SK-N-SH (cell line): ENCODE measurements around the gene PAX2. TPM values are rescaled to one million over a fixed set of nuclear protein-coding genes. Genes with fewer than 3 reads are reported as not detected.

Source experiments
- CTCF ChIA-PET: fragments of 300-600, 350-600 bp; formaldehyde crosslinking; extraction: SDS; loops from one replicate; lab custom pipeline; 2021; lab: Yijun Ruan, JAX
- POLR2A ChIA-PET: fragments of 350-600 bp; sonication (Branson Sonifier 250); formaldehyde crosslinking; extraction: SDS; loops from one replicate; lab custom pipeline; 2020; ENCODE audit warnings: antibody characterized with exemption, inconsistent platforms; lab: Yijun Ruan, JAX
- DNase-seq: peaks from one replicate; pipeline ENCODE4 v3.0.0; 2012
- H2AFZ ChIP-seq: fragments of 200-600 bp; sonication (generic); 2 replicates; pipeline ENCODE4 v1.8.1; 2016; ENCODE audit warnings: antibody characterized with exemption, mild to moderate bottlenecking, low read depth
- H3F3A ChIP-seq: fragments of 200-600 bp; sonication (generic); replicated peaks from 2 replicates; pipeline ENCODE3; 2016; ENCODE audit warnings: antibody characterized with exemption, mild to moderate bottlenecking; ENCODE audit not compliant: insufficient read depth
- H3K27ac ChIP-seq, 2 experiments: fragments of 200-500 bp in 1 of 2; fragments of 200-600 bp in 1 of 2; sonication (Bioruptor generic) in 1 of 2; sonication (generic), shearing (Covaris generic) in 1 of 2; 2 replicates each; pipeline versions ENCODE4 v1.5.1 to v1.6.1; 2014 to 2016; ENCODE audit warnings: low read depth in 2 of 2, inconsistent platforms in 1 of 2, low read length in 1 of 2, mild to moderate bottlenecking in 1 of 2, mixed read lengths in 1 of 2
- H3K27me3 ChIP-seq: fragments of 200-600 bp; sonication (generic), shearing (Covaris generic); 2 replicates; pipeline ENCODE4 v1.6.1; 2016; ENCODE audit warnings: mixed run types; ENCODE audit not compliant: insufficient read depth
- H3K36me3 ChIP-seq, 2 experiments: fragments of 200-500 bp in 1 of 2; fragments of 200-600 bp in 1 of 2; sonication (Bioruptor generic) in 1 of 2; sonication (generic) in 1 of 2; replicated peaks in 1 of 2; 2 replicates each; pipeline versions ENCODE3 to v1.5.1; 2014 to 2016; ENCODE audit warnings: low read length in 1 of 2, mild to moderate bottlenecking in 1 of 2; ENCODE audit not compliant: insufficient read depth in 2 of 2, control insufficient read depth in 1 of 2
- H3K4me1 ChIP-seq, 2 experiments: fragments of 200-500 bp in 1 of 2; fragments of 200-600 bp in 1 of 2; sonication (Bioruptor generic) in 1 of 2; sonication (generic), shearing (Covaris generic) in 1 of 2; 2 replicates each; pipeline versions ENCODE4 v1.5.1 to v1.6.1; 2014 to 2016; ENCODE audit warnings: low read depth in 1 of 2, low read length in 1 of 2, mixed run types in 1 of 2; ENCODE audit not compliant: insufficient read depth in 2 of 2, control insufficient read depth in 1 of 2
- H3K4me2 ChIP-seq: fragments of 200-600 bp; sonication (generic), shearing (Covaris generic); 2 replicates; pipeline ENCODE4 v1.6.1; 2017; ENCODE audit warnings: mixed run types
- H3K4me3 ChIP-seq, 2 experiments: fragments of 200-500 bp in 1 of 2; fragments of 200-600 bp in 1 of 2; sonication (Bioruptor generic) in 1 of 2; sonication (generic), shearing (Covaris generic) in 1 of 2; 2 replicates each; pipeline versions ENCODE4 v1.5.1 to v1.8.1; 2014 to 2016; ENCODE audit warnings: low read depth in 2 of 2, inconsistent platforms in 1 of 2, low read length in 1 of 2, mild to moderate bottlenecking in 1 of 2, mixed read lengths in 1 of 2, moderate library complexity in 1 of 2
- H3K79me2 ChIP-seq: fragments of 200-600 bp; sonication (generic); 2 replicates; pipeline ENCODE4 v1.8.1; 2017; ENCODE audit warnings: mild to moderate bottlenecking; ENCODE audit not compliant: insufficient read depth
- H3K9ac ChIP-seq: fragments of 200-600 bp; sonication (generic); 2 replicates; pipeline ENCODE4 v1.6.1; 2017; ENCODE audit warnings: mixed run types
- H3K9me2 ChIP-seq: fragments of 200-600 bp; sonication (generic); 2 replicates; pipeline ENCODE4 v1.6.1; 2017; ENCODE audit warnings: mixed run types
- H3K9me3 ChIP-seq: fragments of 200-600 bp; sonication (generic); 2 replicates; pipeline ENCODE4 v1.6.1; 2017; ENCODE audit warnings: mixed run types, mild to moderate bottlenecking, moderate library complexity
- H4K20me1 ChIP-seq: fragments of 200-600 bp; sonication (generic); 2 replicates; pipeline ENCODE4 v1.6.1; 2017; ENCODE audit warnings: mild to moderate bottlenecking, mixed run types; ENCODE audit not compliant: insufficient read depth
- CHD2 ChIP-seq: fragments of 150-350 bp; IDR thresholded peaks from 2 replicates; pipeline ENCODE4 v1.6.1; 2018; ENCODE audit warnings: low read length; ENCODE audit not compliant: partially characterized antibody
- ELF1 ChIP-seq: IDR thresholded peaks from 2 replicates; pipeline ENCODE4 v1.4.0; 2012
- EP300 ChIP-seq, 2 experiments: IDR thresholded peaks; 2 replicates each; pipeline versions ENCODE4 v1.4.0 to v1.6.1; 2012; ENCODE audit warnings: borderline replicate concordance in 1 of 2, low read depth in 1 of 2, low read length in 1 of 2
- EZH2phosphoT487 ChIP-seq: fragments of 200-600 bp; sonication (generic); IDR thresholded peaks from 2 replicates; pipeline ENCODE4 v1.6.1; 2017; ENCODE audit warnings: low read depth, mixed run types, mild to moderate bottlenecking, antibody characterized with exemption, moderate library complexity, borderline replicate concordance
- FOXJ3 ChIP-seq: sonication (generic); formaldehyde crosslinking; IDR thresholded peaks from 2 replicates; pipeline ENCODE4 v1.5.1; 2020; ENCODE audit warnings: mild to moderate bottlenecking, missing genetic modification reagents
- FOXM1 ChIP-seq: IDR thresholded peaks from 2 replicates; pipeline ENCODE4 v1.4.0; 2012; ENCODE audit warnings: low read depth, mild to moderate bottlenecking
- GATA2 ChIP-seq: sonication (generic); formaldehyde crosslinking; IDR thresholded peaks from 2 replicates; pipeline ENCODE4 v1.5.0; 2020; ENCODE audit warnings: mild to moderate bottlenecking, missing genetic modification reagents
- MEF2A ChIP-seq: IDR thresholded peaks from 2 replicates; pipeline ENCODE4 v1.4.0; 2012; ENCODE audit warnings: low read depth, borderline replicate concordance
- MXI1 ChIP-seq: IDR thresholded peaks from 2 replicates; pipeline ENCODE4 v1.6.1; 2012; ENCODE audit warnings: mild to moderate bottlenecking, low read depth, low read length, improper control_type of control experiment
- NFIC ChIP-seq: IDR thresholded peaks from 2 replicates; pipeline ENCODE4 v1.4.0; 2012; ENCODE audit warnings: borderline replicate concordance
- NRF1 ChIP-seq: IDR thresholded peaks from 2 replicates; pipeline ENCODE4 v1.6.1; 2012; ENCODE audit warnings: low read depth, mild to moderate bottlenecking, low read length
- POLR2AphosphoS5 ChIP-seq: IDR thresholded peaks from 2 replicates; pipeline ENCODE4 v1.6.1; 2012; ENCODE audit warnings: low read depth, low read length
- RFX5 ChIP-seq: IDR thresholded peaks from 2 replicates; pipeline ENCODE4 v1.6.1; 2012; ENCODE audit warnings: mild to moderate bottlenecking, improper control_type of control experiment, low read length
- RXRA ChIP-seq: IDR thresholded peaks from 2 replicates; pipeline ENCODE4 v1.4.0; 2012; ENCODE audit warnings: low read depth, mild to moderate bottlenecking, borderline replicate concordance
- TAF1 ChIP-seq: IDR thresholded peaks from 2 replicates; pipeline ENCODE4 v1.6.1; 2012; ENCODE audit warnings: low read depth, mild to moderate bottlenecking, low read length, moderate library complexity, borderline replicate concordance
- TCF12 ChIP-seq: IDR thresholded peaks from 2 replicates; pipeline ENCODE4 v1.4.0; 2012
- TEAD4 ChIP-seq: IDR thresholded peaks from 2 replicates; pipeline ENCODE4 v1.4.0; 2012; ENCODE audit warnings: mild to moderate bottlenecking, borderline replicate concordance; ENCODE audit not compliant: insufficient read depth
- YY1 ChIP-seq: IDR thresholded peaks from 2 replicates; pipeline ENCODE4 v1.4.0; 2012; ENCODE audit warnings: low read depth, mild to moderate bottlenecking
- WGBS: methylation state at CpG from one replicate; pipeline ENCODE4 v1.1.6; 2017; ENCODE audit warnings: low lambda C conversion rate; 5-methylcytosine and 5-hydroxymethylcytosine counted together
- polyA plus RNA-seq, 3 experiments: library from polyadenylated mRNA; depleted of rRNA; stranded (reverse); fragments of >200 nt; gene quantifications; 2 replicates each; pipeline ENCODE4 v1.2.3, GENCODE V29; 2012
- TF ChIP-seq, protein P1 (sequence below): IDR thresholded peaks from 2 replicates; pipeline ENCODE4 v1.6.1; 2012; ENCODE audit warnings: mild to moderate bottlenecking, low read depth, low read length, moderate library complexity

The PAX2 gene
- polyA plus RNA-seq, 1 of the 3 experiments (the other 2 are of a cell fraction): not detected

DNA sequence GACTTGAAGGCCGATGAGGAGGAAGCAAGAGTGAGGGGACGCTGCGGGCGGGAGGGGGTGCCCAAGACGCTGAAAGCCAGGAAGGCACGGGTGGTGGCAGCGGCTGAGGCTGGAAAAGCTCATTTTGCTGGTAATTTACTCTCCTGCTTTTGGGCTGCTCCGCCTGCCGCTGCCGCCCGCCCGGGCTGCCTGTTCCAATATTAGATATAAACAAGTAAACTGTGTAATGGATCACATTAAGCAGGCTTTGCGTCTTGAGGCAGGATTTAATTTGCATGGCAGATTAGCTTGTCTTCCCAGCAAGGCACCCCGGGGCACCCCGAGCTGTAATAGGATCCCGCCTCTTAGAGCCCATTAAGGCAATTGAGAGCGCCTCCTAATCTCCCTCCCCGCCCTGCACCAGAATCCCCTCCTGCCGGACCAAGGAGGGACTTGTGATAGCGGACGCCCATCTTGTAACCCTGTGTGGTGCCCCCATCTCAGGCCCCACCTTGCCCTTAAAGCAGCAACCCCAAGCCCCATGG, 121.3 kb downstream of the PAX2 start:
- Histone ChIP-seq H3F3A (no peaks in the 10 kb centered on the region), H3K9ac (no peak overlapping the region), H2AFZ (no peak overlapping the region), H3K9me3 (no peaks in the 10 kb centered on the region), H3K27me3 (peaks cover 13% of the 10 kb centered on the region; the same call in 1 of the 2 replicates), H3K9me2 (no peaks in the 10 kb centered on the region), H3K36me3 (no peaks in the 10 kb centered on the region), H3K4me3 (no peak overlapping the region), H3K4me1 (no peaks in the 10 kb centered on the region; a peak in 1 of 4 replicates), H3K79me2 (no peaks in the 10 kb centered on the region), H3K27ac (no peak overlapping the region), H4K20me1 (no peaks in the 10 kb centered on the region), H3K4me2 (no peak overlapping the region)
- 61% methylated on average over 20 of the region's 21 CpGs for WGBS
- CTCF ChIA-PET: interaction anchor here (1.4 to 1.8 kb wide), 2 partner anchors 12 to 528 kb away, joined by 3 to 9 read pairs; no protein-coding TSS in a partner anchor
- TF ChIP-seq, protein P1, sequence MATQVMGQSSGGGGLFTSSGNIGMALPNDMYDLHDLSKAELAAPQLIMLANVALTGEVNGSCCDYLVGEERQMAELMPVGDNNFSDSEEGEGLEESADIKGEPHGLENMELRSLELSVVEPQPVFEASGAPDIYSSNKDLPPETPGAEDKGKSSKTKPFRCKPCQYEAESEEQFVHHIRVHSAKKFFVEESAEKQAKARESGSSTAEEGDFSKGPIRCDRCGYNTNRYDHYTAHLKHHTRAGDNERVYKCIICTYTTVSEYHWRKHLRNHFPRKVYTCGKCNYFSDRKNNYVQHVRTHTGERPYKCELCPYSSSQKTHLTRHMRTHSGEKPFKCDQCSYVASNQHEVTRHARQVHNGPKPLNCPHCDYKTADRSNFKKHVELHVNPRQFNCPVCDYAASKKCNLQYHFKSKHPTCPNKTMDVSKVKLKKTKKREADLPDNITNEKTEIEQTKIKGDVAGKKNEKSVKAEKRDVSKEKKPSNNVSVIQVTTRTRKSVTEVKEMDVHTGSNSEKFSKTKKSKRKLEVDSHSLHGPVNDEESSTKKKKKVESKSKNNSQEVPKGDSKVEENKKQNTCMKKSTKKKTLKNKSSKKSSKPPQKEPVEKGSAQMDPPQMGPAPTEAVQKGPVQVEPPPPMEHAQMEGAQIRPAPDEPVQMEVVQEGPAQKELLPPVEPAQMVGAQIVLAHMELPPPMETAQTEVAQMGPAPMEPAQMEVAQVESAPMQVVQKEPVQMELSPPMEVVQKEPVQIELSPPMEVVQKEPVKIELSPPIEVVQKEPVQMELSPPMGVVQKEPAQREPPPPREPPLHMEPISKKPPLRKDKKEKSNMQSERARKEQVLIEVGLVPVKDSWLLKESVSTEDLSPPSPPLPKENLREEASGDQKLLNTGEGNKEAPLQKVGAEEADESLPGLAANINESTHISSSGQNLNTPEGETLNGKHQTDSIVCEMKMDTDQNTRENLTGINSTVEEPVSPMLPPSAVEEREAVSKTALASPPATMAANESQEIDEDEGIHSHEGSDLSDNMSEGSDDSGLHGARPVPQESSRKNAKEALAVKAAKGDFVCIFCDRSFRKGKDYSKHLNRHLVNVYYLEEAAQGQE: no peak
- TF ChIP-seq NFIC: no peak
- no peak for TF ChIP-seq MXI1
- TF ChIP-seq RXRA: no peak
- no peak for TF ChIP-seq TCF12
- no peak for TF ChIP-seq YY1
- no peak for TF ChIP-seq TAF1
- TF ChIP-seq TEAD4: no peak
- TF ChIP-seq FOXM1: no peak
- no peak for TF ChIP-seq POLR2AphosphoS5
- TF ChIP-seq RFX5: no peak
- TF ChIP-seq FOXJ3: no peak
- TF ChIP-seq GATA2 (CRISPR knock-in tag): no peak
- TF ChIP-seq CHD2: no peak
- no peak for TF ChIP-seq MEF2A
- TF ChIP-seq ELF1: no peak
- TF ChIP-seq EZH2phosphoT487: no peak
- TF ChIP-seq NRF1: no peak
- TF ChIP-seq EP300 (IDR thresholded peaks at IDR 0.05; ENCODE audit: borderline replicate concordance in 1 of 2, low read depth in 1 of 2, low read length in 1 of 2): no peak
- no peak for DNase-seq
- POLR2A ChIA-PET: no interaction called here
